ENCODE measurements around the gene FOXN3. TPM values are rescaled to one million over a fixed set of nuclear protein-coding genes. Genes with fewer than 3 reads are reported as not detected.

The FOXN3 gene
- total RNA-seq, 1 donor from 2014 or later: 108 TPM

- no peaks in the 10 kb centered on the region for H3K9me3 Mint-ChIP-seq (ENCODE audit: unreplicated experiment)
- no peak for TF ChIP-seq CTCF (IDR thresholded peaks at IDR 0.05; ENCODE audit: unreplicated experiment)
- no peak for DNase-seq (ENCODE audit: low spot score)
- H3K36me3 Mint-ChIP-seq (ENCODE audit: low read depth, unreplicated experiment): no peaks in the 10 kb centered on the region
- H3K4me3 Mint-ChIP-seq (ENCODE audit: unreplicated experiment): no peak overlapping the region
- H3K27ac Mint-ChIP-seq (ENCODE audit: unreplicated experiment): no peak overlapping the region
- H3K27me3 Mint-ChIP-seq (ENCODE audit: unreplicated experiment): peaks cover 2% of the 10 kb centered on the region
- no peaks in the 10 kb centered on the region for H3K4me1 Mint-ChIP-seq (ENCODE audit: unreplicated experiment)
These were observed 279.4 kb downstream of the FOXN3 start for GRCh38 chr14:89137526-89138163.

- H3K4me1 Mint-ChIP-seq (ENCODE audit: unreplicated experiment): no peaks in the 10 kb centered on the region
- H3K4me3 Mint-ChIP-seq (ENCODE audit: unreplicated experiment): no peak overlapping the region
- no peak for DNase-seq (ENCODE audit: low spot score)
- no peaks in the 10 kb centered on the region for H3K36me3 Mint-ChIP-seq (ENCODE audit: low read depth, unreplicated experiment)
- no peaks in the 10 kb centered on the region for H3K9me3 Mint-ChIP-seq (ENCODE audit: unreplicated experiment)
- no peak overlapping the region for H3K27ac Mint-ChIP-seq (ENCODE audit: unreplicated experiment)
- TF ChIP-seq CTCF (IDR thresholded peaks at IDR 0.05; ENCODE audit: unreplicated experiment): no peak
- peaks cover 2% of the 10 kb centered on the region for H3K27me3 Mint-ChIP-seq (ENCODE audit: unreplicated experiment)
These were observed 280.4 kb downstream of the FOXN3 start for GRCh38 chr14:89136587-89136986.

GRCh38 chr14:89134640-89135039, 282.4 kb downstream of the FOXN3 start:
- no peak for DNase-seq (ENCODE audit: low spot score)
- H3K4me3 Mint-ChIP-seq (ENCODE audit: unreplicated experiment): no peak overlapping the region
- peaks cover 2% of the 10 kb centered on the region for H3K27me3 Mint-ChIP-seq (ENCODE audit: unreplicated experiment)
- H3K36me3 Mint-ChIP-seq (ENCODE audit: low read depth, unreplicated experiment): no peaks in the 10 kb centered on the region
- H3K9me3 Mint-ChIP-seq (ENCODE audit: unreplicated experiment): no peaks in the 10 kb centered on the region
- TF ChIP-seq CTCF (IDR thresholded peaks at IDR 0.05; ENCODE audit: unreplicated experiment): no peak
- no peak overlapping the region for H3K27ac Mint-ChIP-seq (ENCODE audit: unreplicated experiment)
- no peaks in the 10 kb centered on the region for H3K4me1 Mint-ChIP-seq (ENCODE audit: unreplicated experiment)

- no peaks in the 10 kb centered on the region for H3K27me3 Mint-ChIP-seq (ENCODE audit: unreplicated experiment)
- H3K4me3 Mint-ChIP-seq (ENCODE audit: unreplicated experiment): no peak overlapping the region
- H3K4me1 Mint-ChIP-seq (ENCODE audit: unreplicated experiment): no peaks in the 10 kb centered on the region
- H3K36me3 Mint-ChIP-seq (ENCODE audit: low read depth, unreplicated experiment): no peaks in the 10 kb centered on the region
- DNase-seq (ENCODE audit: low spot score): no peak
- H3K27ac Mint-ChIP-seq (ENCODE audit: unreplicated experiment): no peak overlapping the region
- no peak for TF ChIP-seq CTCF (IDR thresholded peaks at IDR 0.05; ENCODE audit: unreplicated experiment)
- H3K9me3 Mint-ChIP-seq (ENCODE audit: unreplicated experiment): no peaks in the 10 kb centered on the region
These were observed 285.9 kb downstream of the FOXN3 start for GRCh38 chr14:89131004-89131750.

GRCh38 chr14:89129570-89129969, 287.5 kb downstream of the FOXN3 start:
- no peaks in the 10 kb centered on the region for H3K9me3 Mint-ChIP-seq (ENCODE audit: unreplicated experiment)
- H3K27ac Mint-ChIP-seq (ENCODE audit: unreplicated experiment): no peak overlapping the region
- H3K4me1 Mint-ChIP-seq (ENCODE audit: unreplicated experiment): no peaks in the 10 kb centered on the region
- H3K27me3 Mint-ChIP-seq (ENCODE audit: unreplicated experiment): no peaks in the 10 kb centered on the region
- no peak for TF ChIP-seq CTCF (IDR thresholded peaks at IDR 0.05; ENCODE audit: unreplicated experiment)
- no peak for DNase-seq (ENCODE audit: low spot score)
- no peaks in the 10 kb centered on the region for H3K36me3 Mint-ChIP-seq (ENCODE audit: low read depth, unreplicated experiment)
- no peak overlapping the region for H3K4me3 Mint-ChIP-seq (ENCODE audit: unreplicated experiment)

Data from endothelial cell (in vitro differentiated cells).